Measurements from ENCODE around the gene LRRC8D.

Gene LRRC8D

GRCh38 chr1:89953929-89954328 is 133.1 kb downstream of the LRRC8D start:
- no peak overlapping the region for H3K4me3 ChIP-seq (ENCODE audit: low read depth, low read length)
- TF ChIP-seq, protein P1, sequence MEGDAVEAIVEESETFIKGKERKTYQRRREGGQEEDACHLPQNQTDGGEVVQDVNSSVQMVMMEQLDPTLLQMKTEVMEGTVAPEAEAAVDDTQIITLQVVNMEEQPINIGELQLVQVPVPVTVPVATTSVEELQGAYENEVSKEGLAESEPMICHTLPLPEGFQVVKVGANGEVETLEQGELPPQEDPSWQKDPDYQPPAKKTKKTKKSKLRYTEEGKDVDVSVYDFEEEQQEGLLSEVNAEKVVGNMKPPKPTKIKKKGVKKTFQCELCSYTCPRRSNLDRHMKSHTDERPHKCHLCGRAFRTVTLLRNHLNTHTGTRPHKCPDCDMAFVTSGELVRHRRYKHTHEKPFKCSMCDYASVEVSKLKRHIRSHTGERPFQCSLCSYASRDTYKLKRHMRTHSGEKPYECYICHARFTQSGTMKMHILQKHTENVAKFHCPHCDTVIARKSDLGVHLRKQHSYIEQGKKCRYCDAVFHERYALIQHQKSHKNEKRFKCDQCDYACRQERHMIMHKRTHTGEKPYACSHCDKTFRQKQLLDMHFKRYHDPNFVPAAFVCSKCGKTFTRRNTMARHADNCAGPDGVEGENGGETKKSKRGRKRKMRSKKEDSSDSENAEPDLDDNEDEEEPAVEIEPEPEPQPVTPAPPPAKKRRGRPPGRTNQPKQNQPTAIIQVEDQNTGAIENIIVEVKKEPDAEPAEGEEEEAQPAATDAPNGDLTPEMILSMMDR (IDR thresholded peaks at IDR 0.05; ENCODE audit: borderline replicate concordance, insufficient read depth, low read depth, low read length) = no peak

DNA sequence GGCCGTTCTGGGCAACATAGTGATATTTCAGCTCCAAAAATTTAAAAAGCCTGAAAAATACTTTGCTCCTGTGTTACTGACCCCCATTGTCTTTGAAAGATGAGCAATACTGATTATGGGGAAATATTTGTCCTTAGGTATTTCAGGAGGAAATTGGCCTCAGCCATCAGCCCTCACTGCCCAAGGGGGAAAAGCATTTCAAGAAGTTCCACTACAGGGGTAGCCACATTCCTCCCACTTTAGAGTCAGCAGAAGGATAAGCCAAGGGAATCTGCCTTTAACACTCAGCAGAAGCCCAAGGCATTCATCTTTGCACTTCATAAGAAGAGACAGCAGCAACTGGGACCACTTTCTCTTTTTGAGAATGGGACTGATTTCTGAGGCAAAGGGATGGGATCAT is 133.6 kb downstream of the LRRC8D start:
- no peak overlapping the region for H3K4me3 ChIP-seq (ENCODE audit: low read depth, low read length)
- TF ChIP-seq, protein P1 (IDR thresholded peaks at IDR 0.05; ENCODE audit: borderline replicate concordance, insufficient read depth, low read depth, low read length) = no peak

GRCh38 chr1:89955311-89956205 is 134.7 kb downstream of the LRRC8D start:
- TF ChIP-seq, protein P1 (IDR thresholded peaks at IDR 0.05; ENCODE audit: borderline replicate concordance, insufficient read depth, low read depth, low read length) = no peak

GRCh38 chr1:89957107-89957506 is 136.3 kb downstream of the LRRC8D start:
- no peak overlapping the region for H3K4me3 ChIP-seq (ENCODE audit: low read depth, low read length)
- TF ChIP-seq, protein P1 (IDR thresholded peaks at IDR 0.05; ENCODE audit: borderline replicate concordance, insufficient read depth, low read depth, low read length) = no peak

More at GRCh38 chr1:89955311-89956205, 134.7 kb downstream of the LRRC8D start:
- no peak overlapping the region for H3K4me3 ChIP-seq (ENCODE audit: low read depth, low read length)

- no peak overlapping the region for H3K4me3 ChIP-seq (ENCODE audit: low read depth, low read length)
- TF ChIP-seq, protein P1 (IDR thresholded peaks at IDR 0.05; ENCODE audit: borderline replicate concordance, insufficient read depth, low read depth, low read length) = no peak
These were observed 138.2 kb downstream of the LRRC8D start for GRCh38 chr1:89958851-89959654.

- no peak overlapping the region for H3K4me3 ChIP-seq (ENCODE audit: low read depth, low read length)
- TF ChIP-seq, protein P1 (IDR thresholded peaks at IDR 0.05; ENCODE audit: borderline replicate concordance, insufficient read depth, low read depth, low read length) = no peak
These were observed 138.9 kb downstream of the LRRC8D start for GRCh38 chr1:89959719-89960118.

All from GM12875 (cell line).